Measurements from ENCODE around the gene ZNF559.

DNA sequence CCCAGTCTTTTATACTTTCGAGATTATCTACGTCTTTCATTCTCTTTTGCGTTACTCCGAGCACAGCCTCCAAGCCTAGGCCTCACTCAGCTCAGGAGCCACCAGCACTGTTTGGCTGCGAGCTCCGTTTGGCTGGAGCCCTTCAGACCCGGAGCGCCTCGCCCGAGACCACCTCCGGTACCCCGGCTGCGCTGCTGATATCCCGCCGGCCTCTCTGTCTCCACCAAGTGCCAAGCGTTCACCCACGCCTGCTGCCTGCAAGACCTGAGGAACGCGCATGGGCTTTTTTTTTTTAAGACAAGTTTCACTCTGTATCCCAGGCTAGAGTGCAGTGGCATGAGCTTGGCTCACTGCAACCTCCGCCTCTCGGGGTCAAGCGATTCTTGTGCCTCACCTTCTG lies 24.7 kb downstream of the ZNF559 start:
- no peak for TF ChIP-seq POLR2A (IDR thresholded peaks at IDR 0.05)
- TF ChIP-seq, protein P1, sequence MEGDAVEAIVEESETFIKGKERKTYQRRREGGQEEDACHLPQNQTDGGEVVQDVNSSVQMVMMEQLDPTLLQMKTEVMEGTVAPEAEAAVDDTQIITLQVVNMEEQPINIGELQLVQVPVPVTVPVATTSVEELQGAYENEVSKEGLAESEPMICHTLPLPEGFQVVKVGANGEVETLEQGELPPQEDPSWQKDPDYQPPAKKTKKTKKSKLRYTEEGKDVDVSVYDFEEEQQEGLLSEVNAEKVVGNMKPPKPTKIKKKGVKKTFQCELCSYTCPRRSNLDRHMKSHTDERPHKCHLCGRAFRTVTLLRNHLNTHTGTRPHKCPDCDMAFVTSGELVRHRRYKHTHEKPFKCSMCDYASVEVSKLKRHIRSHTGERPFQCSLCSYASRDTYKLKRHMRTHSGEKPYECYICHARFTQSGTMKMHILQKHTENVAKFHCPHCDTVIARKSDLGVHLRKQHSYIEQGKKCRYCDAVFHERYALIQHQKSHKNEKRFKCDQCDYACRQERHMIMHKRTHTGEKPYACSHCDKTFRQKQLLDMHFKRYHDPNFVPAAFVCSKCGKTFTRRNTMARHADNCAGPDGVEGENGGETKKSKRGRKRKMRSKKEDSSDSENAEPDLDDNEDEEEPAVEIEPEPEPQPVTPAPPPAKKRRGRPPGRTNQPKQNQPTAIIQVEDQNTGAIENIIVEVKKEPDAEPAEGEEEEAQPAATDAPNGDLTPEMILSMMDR (IDR thresholded peaks at IDR 0.05), result no peak
- no peak for TF ChIP-seq POLR2AphosphoS5 (IDR thresholded peaks at IDR 0.05)

All from prostate gland (tissue), 2 donors.